Measurements from ENCODE around the gene DMD. TPM values are rescaled to one million over a fixed set of nuclear protein-coding genes. Genes with fewer than 3 reads are reported as not detected.

The DMD gene
- total RNA-seq, 1 experiment from 2014 or later: 2.2 TPM

- intact Hi-C loops (cut with micrococcal nuclease; ENCODE audit: unreplicated experiment): no loop called here
- in situ Hi-C loops (cut with HindIII; ENCODE audit: low pct_unique_long_range_greater_than_20kb, low sequenced_read_pairs): no loop called here
- no peak for ATAC-seq
These were observed 123.9 kb downstream of the DMD start for GRCh38 chrX:33087411-33087810.

GRCh38 chrX:33086886-33087285 lies 124.5 kb downstream of the DMD start:
- TF ChIP-seq SIN3A (IDR thresholded peaks at IDR 0.05; ENCODE audit: borderline replicate concordance, insufficient read depth, low read depth, low read length) (no peak), CTCF (IDR thresholded peaks at IDR 0.05) (no peak)
- no peak for DNase-seq (ENCODE audit: low read depth, low spot score)
- intact Hi-C loops (cut with micrococcal nuclease; ENCODE audit: unreplicated experiment): no loop called here
- ChIA-PET CTCF (no interaction called here), POLR2A (no interaction called here)
- Histone ChIP-seq H3K4me3 (ENCODE audit: low read depth in 2 of 2, low read length in 2 of 2) (no peak overlapping the region), H3K27ac (ENCODE audit: low read length) (no peak overlapping the region), H3K9me3 (ENCODE audit: control insufficient read depth, insufficient read depth, low read depth, low read length) (no peaks in the 10 kb centered on the region), H3K36me3 (ENCODE audit: control insufficient read depth, insufficient read depth, low read length) (no peaks in the 10 kb centered on the region), H3K4me1 (ENCODE audit: control insufficient read depth, insufficient read depth, low read length) (no peaks in the 10 kb centered on the region), H3K27me3 (ENCODE audit: control insufficient read depth, insufficient read depth, low read length) (no peaks in the 10 kb centered on the region)
- in situ Hi-C loops (cut with HindIII; ENCODE audit: low pct_unique_long_range_greater_than_20kb, low sequenced_read_pairs): no loop called here
- BruUV-seq (replicated peaks): no TSS peak
- no peak for ATAC-seq

More at GRCh38 chrX:33087411-33087810, 123.9 kb downstream of the DMD start:
- no TSS peak for BruUV-seq (replicated peaks)
- DNase-seq (ENCODE audit: low read depth, low spot score): no peak
- Histone ChIP-seq H3K4me1 (ENCODE audit: control insufficient read depth, insufficient read depth, low read length) (no peaks in the 10 kb centered on the region), H3K36me3 (ENCODE audit: control insufficient read depth, insufficient read depth, low read length) (no peaks in the 10 kb centered on the region), H3K27ac (ENCODE audit: low read length) (no peak overlapping the region), H3K4me3 (ENCODE audit: low read depth in 2 of 2, low read length in 2 of 2) (no peak overlapping the region), H3K9me3 (ENCODE audit: control insufficient read depth, insufficient read depth, low read depth, low read length) (no peaks in the 10 kb centered on the region), H3K27me3 (ENCODE audit: control insufficient read depth, insufficient read depth, low read length) (no peaks in the 10 kb centered on the region)
- no peak for TF ChIP-seq CTCF (IDR thresholded peaks at IDR 0.05)
- no peak for TF ChIP-seq POLR2AphosphoS5 (IDR thresholded peaks at IDR 0.05; ENCODE audit: low read depth, low read length)
- TF ChIP-seq TCF7L2 (IDR thresholded peaks at IDR 0.05; ENCODE audit: low read depth, low read length): no peak
- TF ChIP-seq REST (IDR thresholded peaks at IDR 0.05; ENCODE audit: insufficient read depth in 1 of 2, low read depth in 2 of 2, low read length in 1 of 2): no peak
- TF ChIP-seq SIN3A (IDR thresholded peaks at IDR 0.05; ENCODE audit: borderline replicate concordance, insufficient read depth, low read depth, low read length): no peak
- POLR2A ChIA-PET: no interaction called here
- CTCF ChIA-PET: no interaction called here

GRCh38 chrX:33082371-33082770 lies 129.0 kb downstream of the DMD start:
- Histone ChIP-seq H3K27me3 (ENCODE audit: control insufficient read depth, insufficient read depth, low read length) (no peaks in the 10 kb centered on the region), H3K4me3 (ENCODE audit: low read depth in 2 of 2, low read length in 2 of 2) (no peak overlapping the region), H3K36me3 (ENCODE audit: control insufficient read depth, insufficient read depth, low read length) (no peaks in the 10 kb centered on the region), H3K9me3 (ENCODE audit: control insufficient read depth, insufficient read depth, low read depth, low read length) (no peaks in the 10 kb centered on the region), H3K4me1 (ENCODE audit: control insufficient read depth, insufficient read depth, low read length) (no peaks in the 10 kb centered on the region), H3K27ac (ENCODE audit: low read length) (no peak overlapping the region)
- no peak for DNase-seq (ENCODE audit: low read depth, low spot score)
- no TSS peak for BruUV-seq (replicated peaks)
- TF ChIP-seq CTCF (IDR thresholded peaks at IDR 0.05) (no peak), SIN3A (IDR thresholded peaks at IDR 0.05; ENCODE audit: borderline replicate concordance, insufficient read depth, low read depth, low read length) (no peak), TCF7L2 (IDR thresholded peaks at IDR 0.05; ENCODE audit: low read depth, low read length) (no peak), POLR2AphosphoS5 (IDR thresholded peaks at IDR 0.05; ENCODE audit: low read depth, low read length) (no peak), REST (IDR thresholded peaks at IDR 0.05; ENCODE audit: insufficient read depth in 1 of 2, low read depth in 2 of 2, low read length in 1 of 2) (no peak)
- ChIA-PET POLR2A (no interaction called here), CTCF (no interaction called here)
- no peak for ATAC-seq
- intact Hi-C loops (cut with micrococcal nuclease; ENCODE audit: unreplicated experiment) (no loop called here), in situ Hi-C loops (cut with HindIII; ENCODE audit: low pct_unique_long_range_greater_than_20kb, low sequenced_read_pairs) (no loop called here)

Data from Panc1 (cell line).